Stimulated activated CD4-positive, alpha-beta T cell treated with anti-CD3 and anti-CD28 coated beads, Interleukin-4, amount 100 ng/mL, for 1 hour (primary cell): ENCODE data around the gene SAMM50.

Experiments used
- DNase-seq: peaks from one replicate; pipeline ENCODE4 v3.0.0-alpha.2; 2020

The SAMM50 gene

GRCh38 chr22:43946384-43946667 lies 8.9 kb upstream of the SAMM50 start:
- DNase-seq = no peak

- no peak for DNase-seq
These were observed 6.3 kb upstream of the SAMM50 start for GRCh38 chr22:43948836-43949406.

- no peak for DNase-seq
These were observed 3.9 kb upstream of the SAMM50 start for GRCh38 chr22:43951391-43951790.

GRCh38 chr22:43951966-43952365 lies 3.3 kb upstream of the SAMM50 start:
- no peak for DNase-seq

GRCh38 chr22:43953988-43954785 lies 1.1 kb upstream of the SAMM50 start:
- DNase-seq = no peak

GRCh38 chr22:43955883-43956782 lies 891 bp downstream of the SAMM50 start:
- DNase-seq = no peak

GRCh38 chr22:43956805-43957463 lies 1.7 kb downstream of the SAMM50 start:
- no peak for DNase-seq

GRCh38 chr22:43957871-43958270 lies 2.6 kb downstream of the SAMM50 start:
- DNase-seq = no peak

GRCh38 chr22:43964314-43964857 lies 9.1 kb downstream of the SAMM50 start:
- no peak for DNase-seq

GRCh38 chr22:43967069-43967468 lies 11.8 kb downstream of the SAMM50 start:
- no peak for DNase-seq

GRCh38 chr22:43968614-43969013 lies 13.4 kb downstream of the SAMM50 start:
- DNase-seq = no peak

- DNase-seq = no peak
These were observed 14.0 kb downstream of the SAMM50 start for GRCh38 chr22:43969021-43969878.

- no peak for DNase-seq
These were observed 14.9 kb downstream of the SAMM50 start for GRCh38 chr22:43969989-43970755.

GRCh38 chr22:43971112-43971511 lies 15.9 kb downstream of the SAMM50 start:
- DNase-seq = no peak

GRCh38 chr22:43972931-43973462 lies 17.8 kb downstream of the SAMM50 start:
- DNase-seq = no peak

GRCh38 chr22:43974028-43974545 lies 18.8 kb downstream of the SAMM50 start:
- DNase-seq = no peak

GRCh38 chr22:43975041-43975440 lies 19.8 kb downstream of the SAMM50 start:
- DNase-seq = no peak

GRCh38 chr22:43976861-43977795 lies 21.9 kb downstream of the SAMM50 start:
- DNase-seq = no peak

- DNase-seq = no peak
These were observed 23.3 kb downstream of the SAMM50 start for GRCh38 chr22:43978558-43978957.

GRCh38 chr22:43980579-43980978 lies 25.3 kb downstream of the SAMM50 start:
- no peak for DNase-seq
